GM12873 (cell line): ENCODE results near the gene NR1D2.

ENCODE experiments used
- CTCF ChIP-seq: IDR thresholded peaks from 2 replicates; pipeline ENCODE4 v1.5.1; 2012; ENCODE audit warnings: low read depth, mild to moderate bottlenecking, moderate library complexity, low read length, control low read depth; ENCODE audit not compliant: insufficient read depth; ENCODE audit errors: missing control alignments

NR1D2 gene

GRCh38 chr3:23926246-23926645 is 18.8 kb upstream of the NR1D2 start:
- TF ChIP-seq CTCF: no peak

- no peak for TF ChIP-seq CTCF
These were observed 18.4 kb upstream of the NR1D2 start for GRCh38 chr3:23926736-23927135.

GRCh38 chr3:23928524-23928923 is 16.6 kb upstream of the NR1D2 start:
- TF ChIP-seq CTCF: no peak

GRCh38 chr3:23931597-23931996 is 13.5 kb upstream of the NR1D2 start:
- TF ChIP-seq CTCF: no peak

- no peak for TF ChIP-seq CTCF
These were observed 12.5 kb upstream of the NR1D2 start for GRCh38 chr3:23932571-23932970.

GRCh38 chr3:23934253-23934652 is 10.8 kb upstream of the NR1D2 start:
- no peak for TF ChIP-seq CTCF

GRCh38 chr3:23937296-23937695 is 7.8 kb upstream of the NR1D2 start:
- no peak for TF ChIP-seq CTCF
